Kidney (tissue), 14 donors: ENCODE results near the gene SBF2. TPM values are rescaled to one million over a fixed set of nuclear protein-coding genes. Genes with fewer than 3 reads are reported as not detected.

Source experiments
- DNase-seq, 5 donors: peaks; one replicate each; pipeline ENCODE4 v3.0.0-alpha.2; 2013 to 2020
- FAIRE-seq: peaks from 2 replicates; lab custom pipeline; 2012; peaks lifted over from hg19 to GRCh38; lab: Jason Lieb, UNC
- H3K27ac ChIP-seq, 2 donors: one replicate each; pipeline ENCODE4 v1.7.0; 2013; ENCODE audit warnings: low read depth in 2 of 2, low read length in 2 of 2, inconsistent platforms in 1 of 2
- H3K27me3 ChIP-seq: one replicate; pipeline ENCODE4 v1.7.1; 2013; ENCODE audit warnings: low read length, inconsistent platforms; ENCODE audit not compliant: control insufficient read depth, insufficient read depth
- H3K36me3 ChIP-seq, 3 donors: one replicate each; pipeline versions ENCODE4 v1.7.0 to v1.7.1; 2013; ENCODE audit warnings: low read length in 3 of 3, control low read depth in 1 of 3, inconsistent platforms in 1 of 3; ENCODE audit not compliant: insufficient read depth in 3 of 3, control insufficient read depth in 2 of 3
- H3K4me1 ChIP-seq, 3 donors: one replicate each; pipeline versions ENCODE4 v1.7.0 to v1.7.1; 2013; ENCODE audit warnings: low read length in 3 of 3, inconsistent platforms in 1 of 3, low read depth in 1 of 3; ENCODE audit not compliant: control insufficient read depth in 2 of 3, insufficient read depth in 2 of 3
- H3K4me3 ChIP-seq, 3 donors: one replicate each; pipeline versions ENCODE4 v1.7.0 to v1.8.1; 2013; ENCODE audit warnings: low read length in 3 of 3, control low read depth in 1 of 3, inconsistent platforms in 1 of 3
- H3K9ac ChIP-seq, 3 donors: one replicate each; pipeline versions ENCODE4 v1.7.0 to v1.7.1; 2013; ENCODE audit warnings: low read length in 3 of 3, control low read depth in 1 of 3, inconsistent platforms in 1 of 3
- H3K9me3 ChIP-seq, 3 donors: one replicate each; pipeline versions ENCODE4 v1.7.0 to v1.7.1; 2013; ENCODE audit warnings: low read length in 3 of 3, control low read depth in 1 of 3, inconsistent platforms in 1 of 3; ENCODE audit not compliant: control insufficient read depth in 2 of 3, insufficient read depth in 1 of 3
- CTCF ChIP-seq: IDR thresholded peaks from 3 replicates; pipeline ENCODE4 v1.5.1; 2012; ENCODE audit warnings: mild to moderate bottlenecking, moderate library complexity, borderline replicate concordance; ENCODE audit not compliant: insufficient read depth; ENCODE audit errors: extremely low read depth
- intact Hi-C: fragments of 100-400 bp; cut with DNase I; formaldehyde crosslinking; loops from one replicate; pipeline ENCODE4 v1.11.1; 2022
- polyA plus RNA-seq: library from polyadenylated mRNA; stranded (reverse); fragments of 350-450 nt; fragmentation: Illumina TruSeq; extraction: RNeasy Lipid Tissue Mini Kit (QIAGEN cat#74804); gene quantifications from one replicate; pipeline ENCODE4 v1.2.3, GENCODE V29; 2014; ENCODE audit warnings: low read depth, low replicate concordance; ENCODE audit not compliant: insufficient read depth
- total RNA-seq: library from RNA; stranded (reverse); fragmentation: NEBNext Ultra II Directional; extraction: Animal tissue kit (Norgen Biotek cat#: 25700); gene quantifications from one replicate; pipeline ENCODE4 v1.2.1, GENCODE V29; 2021
- donor health status: control.
- donor health status: control.
- donor health status: control.
- donor health status: control.
- donor health status: control.
- donor health status: DM: yes; HTN: yes; CAD: no.
- donor health status: Normal renal cell carcinoma (clear cell type).

SBF2 gene
- total and polyA plus RNA-seq, 2 donors from 2014 or later: 13.1 to 55.4 TPM

GRCh38 chr11:10308201-10308954 is 14.4 kb upstream of the SBF2 start:
- Histone ChIP-seq H3K9me3 (no peaks in the 10 kb centered on the region), H3K27me3 (no peaks in the 10 kb centered on the region), H3K36me3 (no peaks in the 10 kb centered on the region), H3K4me1 (peaks cover 0 to 15% (median 7%) of the 10 kb centered on the region in 3 donors), H3K27ac (peak overlapping the region; percentile 99), H3K4me3 (peak overlapping the region; percentile 49 to 94 (median 94)), H3K9ac (peak overlapping the region in 2 of 3 donors; percentile 7 to 99)
- DNase-seq (no peak), FAIRE-seq (no peak)
- intact Hi-C loops: loop anchor here (10.0 kb wide), 2 partner anchors 94 to 324 kb away; no protein-coding TSS in a partner anchor
- no peak for TF ChIP-seq CTCF

GRCh38 chr11:10307400-10308200 is 13.6 kb upstream of the SBF2 start:
- peak; percentile 96 for TF ChIP-seq CTCF
- no peak for FAIRE-seq
- DNase-seq: peak; percentile 83 to 95 (median 92)
- peaks cover 0 to 17% (median 7%) of the 10 kb centered on the region in 3 donors for H3K4me1 ChIP-seq
- no peaks in the 10 kb centered on the region for H3K27me3 ChIP-seq
- intact Hi-C loops: loop anchor here (10.0 kb wide), 2 partner anchors 93 to 323 kb away; no protein-coding TSS in a partner anchor
- peak overlapping the region; percentile 57 to 94 (median 94) for H3K4me3 ChIP-seq
- peak overlapping the region; percentile 99 for H3K27ac ChIP-seq
- no peaks in the 10 kb centered on the region for H3K9me3 ChIP-seq
- peak overlapping the region; percentile 9 to 99 (median 15) for H3K9ac ChIP-seq
- H3K36me3 ChIP-seq: no peaks in the 10 kb centered on the region

GRCh38 chr11:10307022-10307399 is 13.0 kb upstream of the SBF2 start:
- TF ChIP-seq CTCF: no peak
- Histone ChIP-seq H3K4me1 (peaks cover 0 to 19% (median 7%) of the 10 kb centered on the region in 3 donors), H3K27me3 (no peaks in the 10 kb centered on the region), H3K4me3 (peak overlapping the region; percentile 57 to 94 (median 94)), H3K9ac (peak overlapping the region in 2 of 3 donors; percentile 15 to 99), H3K27ac (peak overlapping the region; percentile 99), H3K9me3 (no peaks in the 10 kb centered on the region), H3K36me3 (no peaks in the 10 kb centered on the region)
- FAIRE-seq: no peak
- peak in 1 of 5 donors; percentile 48 for DNase-seq
- intact Hi-C loops: loop anchor here (10.0 kb wide), 2 partner anchors 92 to 322 kb away; no protein-coding TSS in a partner anchor
